Activated gamma-delta T cell treated with anti-CD3 and anti-CD28 coated beads, Interleukin-2, amount 50 U/mL, for 16 hours (primary cell): ENCODE measurements around the gene XYLT1.

ENCODE experiments used
- DNase-seq: peaks from one replicate; pipeline ENCODE4 v3.0.0-alpha.2; 2020; ENCODE audit warnings: low read depth

Gene XYLT1

DNA sequence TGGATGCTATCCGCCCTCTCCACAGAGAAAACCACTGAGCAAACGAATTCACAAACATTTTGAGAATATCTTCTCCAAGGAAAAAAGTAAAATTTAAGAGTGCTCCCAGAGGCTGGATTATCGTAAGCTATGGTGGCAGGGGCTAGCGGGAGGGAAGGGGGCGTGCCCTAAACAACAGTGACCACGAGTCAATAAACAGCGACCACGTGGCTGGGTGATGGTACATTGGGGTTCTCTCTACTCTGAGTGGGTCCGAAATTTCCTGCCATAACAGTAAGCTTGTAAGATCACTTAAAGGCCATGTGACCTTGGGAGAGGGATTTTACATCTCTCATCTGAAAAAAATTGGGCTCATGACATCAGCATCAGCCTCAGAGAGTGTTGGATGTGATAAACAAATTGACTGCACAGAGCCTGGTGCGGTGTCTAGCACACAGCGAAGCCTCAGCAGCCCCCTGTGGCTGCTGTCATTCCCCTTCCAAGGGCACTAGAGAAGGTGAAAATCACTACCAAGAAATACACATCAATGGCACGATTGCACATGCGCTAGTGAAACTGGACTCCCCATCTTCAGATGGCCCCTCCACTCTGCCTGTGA lies 213.2 kb downstream of the XYLT1 start:
- DNase-seq, result no peak

GRCh38 chr16:17252701-17253100 lies 218.1 kb downstream of the XYLT1 start:
- DNase-seq, result no peak

DNA sequence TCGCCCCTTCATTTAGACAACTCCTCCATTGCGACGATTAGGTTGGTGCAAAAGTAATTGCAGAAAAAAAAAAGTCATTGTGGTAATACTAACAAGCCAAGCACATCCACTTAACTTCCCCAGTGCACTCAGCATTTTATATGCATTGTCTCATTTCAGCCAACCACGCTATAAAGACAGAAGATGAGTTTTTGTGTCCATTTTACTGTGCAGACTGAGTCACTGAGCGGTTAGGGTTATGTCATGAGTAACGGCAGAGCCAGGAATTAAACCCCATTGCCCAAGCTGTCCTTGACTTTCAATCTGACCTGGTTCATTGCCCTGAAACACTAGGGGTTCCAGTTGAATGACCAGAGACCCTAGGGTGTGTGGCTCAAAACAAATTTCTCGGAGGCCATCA lies 218.7 kb downstream of the XYLT1 start:
- no peak for DNase-seq

DNA sequence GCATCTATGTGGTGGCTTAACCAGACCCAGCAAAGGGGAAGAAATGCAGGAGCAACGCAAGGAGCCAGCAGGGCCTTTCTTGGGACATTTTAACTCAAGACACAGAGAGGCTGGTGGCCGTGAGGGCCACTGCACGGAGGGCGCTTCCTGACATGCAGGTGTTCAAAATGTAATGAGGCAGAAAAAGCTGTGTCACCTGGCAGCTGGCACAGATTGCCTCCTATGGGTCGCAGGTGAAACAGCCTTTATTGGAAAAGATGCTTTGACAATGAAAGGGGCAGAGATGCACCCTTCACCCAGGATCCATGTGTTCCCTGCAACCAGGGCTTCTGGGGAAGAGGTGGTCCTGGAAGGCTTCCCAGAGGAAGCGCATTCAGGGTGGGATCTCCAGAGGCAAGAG lies 219.3 kb downstream of the XYLT1 start:
- no peak for DNase-seq

DNA sequence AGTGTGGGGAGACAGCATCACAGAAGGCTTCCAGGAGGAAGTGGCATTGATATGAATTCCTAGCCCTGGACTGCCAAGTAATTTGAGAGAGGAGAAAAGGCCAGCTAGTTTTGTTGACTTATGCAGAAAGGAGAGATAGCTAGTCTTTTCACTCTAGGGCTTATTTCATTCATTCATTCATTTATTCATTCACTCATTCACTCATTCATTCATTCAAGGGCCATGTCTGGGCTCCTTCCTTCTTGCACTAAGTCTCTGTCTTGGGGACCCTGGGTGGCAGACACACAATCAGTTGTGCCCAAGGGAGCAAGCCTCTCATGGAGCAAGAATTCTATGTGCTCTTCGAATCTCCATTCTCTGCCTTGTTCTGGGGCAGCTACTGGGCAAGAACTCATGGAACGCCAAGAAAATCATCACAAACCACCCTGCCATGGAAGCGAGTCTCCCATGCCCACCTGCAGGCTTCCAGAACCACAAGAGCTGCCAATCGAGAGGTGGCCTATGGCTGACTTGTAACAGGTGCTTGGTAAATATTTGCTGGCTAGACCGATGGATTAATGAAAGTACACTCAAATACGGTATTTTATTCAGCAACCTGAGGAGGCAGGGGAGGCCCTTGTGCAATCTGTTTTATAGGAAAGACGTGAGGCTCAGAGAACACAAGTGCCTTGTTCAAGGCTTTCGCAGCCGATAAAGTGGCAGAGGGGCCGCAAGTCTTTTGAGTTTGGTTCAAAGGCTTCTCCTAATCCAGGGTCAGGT lies 223.6 kb downstream of the XYLT1 start:
- DNase-seq, result no peak

- no peak for DNase-seq
Measured at GRCh38 chr16:17246268-17246885, 224.4 kb downstream of the XYLT1 start.

DNA sequence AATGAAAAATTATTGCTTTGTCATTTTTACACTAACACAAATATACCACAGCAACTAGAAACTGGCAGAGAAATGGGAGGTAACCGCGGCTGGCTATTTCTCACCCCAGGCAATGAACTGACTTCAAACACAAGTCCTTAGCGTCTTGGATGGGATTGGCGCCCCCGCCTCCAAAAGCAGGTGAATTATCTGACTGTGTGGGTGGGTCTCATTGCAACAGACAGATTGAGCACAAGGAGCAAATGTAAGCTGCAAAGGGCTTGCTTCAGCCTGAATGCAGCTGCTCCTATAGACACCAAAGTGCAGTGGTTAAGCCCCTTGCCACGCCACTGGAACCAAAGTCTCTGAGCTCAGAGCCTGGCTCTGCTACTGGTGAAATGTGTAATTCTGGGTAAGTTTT lies 225.0 kb downstream of the XYLT1 start:
- no peak for DNase-seq

DNA sequence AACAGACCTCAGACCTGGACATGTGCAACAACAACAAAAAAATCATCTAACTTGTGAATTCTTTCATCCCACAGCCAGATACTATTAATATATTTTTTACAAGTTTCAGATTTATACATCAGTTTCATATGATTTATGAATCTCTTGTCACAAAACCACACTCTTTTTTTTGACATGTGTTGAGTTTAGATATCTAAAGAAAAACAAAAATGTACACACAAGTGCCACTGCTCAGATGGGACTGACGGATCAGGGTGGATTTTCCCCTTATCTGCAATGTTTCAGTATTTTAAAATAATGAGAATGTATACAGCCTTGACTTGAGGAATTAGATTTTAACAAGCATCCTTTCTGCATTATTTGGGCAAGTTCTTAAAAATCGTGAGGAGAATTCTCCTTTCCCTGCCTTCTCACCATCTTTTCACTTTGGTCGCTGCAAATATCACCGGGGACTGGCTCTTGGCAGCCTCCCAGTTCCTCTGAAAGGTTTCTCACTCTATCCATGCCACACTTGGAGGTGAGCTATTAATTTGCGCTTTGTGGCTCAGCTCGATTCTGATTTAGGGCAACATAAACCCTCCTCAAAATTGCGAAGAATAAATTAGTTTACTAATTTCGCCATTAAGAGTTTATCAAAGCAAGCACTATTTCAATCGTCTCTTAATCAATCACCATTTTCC lies 225.7 kb downstream of the XYLT1 start:
- no peak for DNase-seq

DNA sequence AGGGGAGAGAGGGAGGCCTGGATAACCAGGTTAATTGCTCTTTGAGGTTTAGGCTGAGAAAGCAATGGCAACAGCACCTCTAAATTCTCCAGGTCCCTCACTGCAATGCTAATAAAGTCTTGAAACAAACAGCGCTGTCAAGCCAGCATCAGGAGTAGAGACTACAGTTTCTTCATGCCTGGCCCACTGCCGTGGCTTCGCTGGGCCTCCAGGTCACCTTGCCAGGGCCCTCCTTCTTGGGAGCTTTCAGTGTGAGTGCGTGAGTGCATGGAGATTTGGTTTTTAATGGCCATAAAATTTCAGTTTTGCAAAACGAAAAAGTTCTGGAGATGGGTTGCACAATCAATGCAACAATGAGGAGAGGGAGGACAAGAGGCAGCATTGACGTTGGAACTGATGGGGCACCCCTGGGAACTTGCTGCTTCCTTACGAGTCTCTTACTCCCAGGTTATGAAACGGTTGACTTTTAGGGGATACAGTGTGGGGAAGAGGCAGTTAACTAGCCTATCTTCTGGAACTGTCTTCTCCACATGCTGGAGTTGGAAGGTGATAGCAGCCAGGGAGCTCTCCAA lies 229.4 kb downstream of the XYLT1 start:
- no peak for DNase-seq

DNA sequence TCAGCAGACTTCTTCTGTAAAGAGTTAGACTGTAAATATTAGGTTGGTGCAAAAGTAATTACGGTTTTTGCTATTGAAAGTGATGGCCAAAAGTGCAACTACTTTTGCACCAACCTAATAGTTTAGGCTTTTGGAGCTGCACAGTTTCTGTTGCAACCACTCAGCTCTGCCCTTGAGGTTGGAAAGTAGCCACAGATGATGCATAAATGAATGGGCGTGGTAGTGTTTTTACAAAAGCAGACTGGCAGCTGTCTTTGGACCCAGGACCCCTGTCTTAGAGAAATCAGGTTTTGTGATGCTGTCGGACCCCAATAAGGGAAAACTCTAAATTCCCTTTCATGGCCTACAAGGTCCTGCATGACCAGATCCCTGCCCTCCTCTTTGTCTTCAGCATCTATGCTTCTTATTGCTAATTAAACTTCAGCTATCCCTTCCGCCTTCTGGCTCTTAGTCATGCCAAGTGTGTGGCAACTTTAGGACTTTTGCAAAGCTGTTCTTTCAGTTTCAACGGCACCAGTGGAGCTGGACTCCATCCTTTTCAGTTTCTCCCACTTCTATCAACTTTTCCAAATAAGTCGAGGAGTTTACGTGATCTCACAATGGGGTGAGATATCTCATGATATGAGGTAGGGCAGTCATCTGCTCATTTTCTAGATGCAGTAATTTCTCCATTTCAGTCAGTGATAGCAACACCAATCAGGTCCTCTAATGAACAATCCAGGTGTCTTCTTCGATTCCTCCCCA lies 232.3 kb downstream of the XYLT1 start:
- DNase-seq, result no peak

- no peak for DNase-seq
Measured at GRCh38 chr16:17237350-17237944, 233.3 kb downstream of the XYLT1 start.

DNA sequence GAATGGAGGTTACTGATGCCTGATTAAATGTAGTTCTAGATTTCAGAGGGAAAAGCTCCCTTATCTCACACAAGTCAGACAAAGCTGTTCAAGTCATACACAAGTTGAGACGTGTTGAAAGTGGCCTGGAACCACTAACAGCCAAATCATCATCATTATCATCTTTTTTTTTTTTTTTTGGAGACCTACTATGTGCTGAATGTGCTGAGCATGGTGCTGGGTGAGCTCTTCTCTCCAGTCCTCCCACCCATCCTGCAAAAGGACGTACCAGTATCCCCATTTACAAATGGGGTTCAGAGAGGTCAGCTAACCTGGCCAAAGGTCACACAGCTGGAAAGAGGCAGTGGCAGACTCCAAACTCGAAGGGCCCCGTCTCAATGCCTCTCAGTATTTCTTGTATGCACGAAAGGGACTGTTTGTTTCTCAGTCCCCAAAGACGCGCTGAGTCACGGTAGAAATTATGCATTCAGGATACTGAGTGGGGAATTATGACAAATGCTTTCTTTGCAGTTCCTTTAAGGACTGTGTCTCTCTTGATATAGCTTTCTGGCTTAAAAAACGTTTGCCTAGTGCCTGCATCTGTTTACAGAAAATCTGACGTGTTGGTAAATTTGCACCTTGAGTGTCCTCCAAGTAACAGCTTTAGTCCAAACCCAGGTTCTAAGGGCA lies 235.5 kb downstream of the XYLT1 start:
- no peak for DNase-seq

GRCh38 chr16:17233318-17234002 lies 237.3 kb downstream of the XYLT1 start:
- no peak for DNase-seq

- DNase-seq, result no peak
Measured at GRCh38 chr16:17232487-17232886, 238.3 kb downstream of the XYLT1 start.

- DNase-seq, result no peak
Measured at GRCh38 chr16:17231972-17232371, 238.8 kb downstream of the XYLT1 start.

- no peak for DNase-seq
Measured at GRCh38 chr16:17230932-17231581, 239.7 kb downstream of the XYLT1 start.

DNA sequence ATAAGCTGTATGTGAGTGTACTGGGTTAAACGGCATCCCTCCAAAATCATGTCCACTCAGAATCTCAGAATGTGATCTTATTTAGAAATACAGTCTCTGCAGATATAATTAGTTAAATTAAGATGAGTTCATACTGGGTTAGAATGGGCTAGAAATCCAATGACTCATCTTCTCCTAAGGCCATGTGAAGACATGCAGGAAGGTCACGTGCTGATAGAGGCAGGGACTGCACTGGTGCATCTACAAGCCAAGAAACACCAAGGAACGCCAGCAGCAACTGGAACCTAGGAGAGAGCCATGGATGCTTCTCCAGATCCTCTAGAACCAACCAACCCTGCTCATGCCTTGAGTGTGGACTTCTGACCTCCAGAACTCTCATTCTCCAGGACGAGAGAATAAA lies 241.0 kb downstream of the XYLT1 start:
- no peak for DNase-seq

GRCh38 chr16:17229131-17229530 lies 241.6 kb downstream of the XYLT1 start:
- DNase-seq, result no peak

DNA sequence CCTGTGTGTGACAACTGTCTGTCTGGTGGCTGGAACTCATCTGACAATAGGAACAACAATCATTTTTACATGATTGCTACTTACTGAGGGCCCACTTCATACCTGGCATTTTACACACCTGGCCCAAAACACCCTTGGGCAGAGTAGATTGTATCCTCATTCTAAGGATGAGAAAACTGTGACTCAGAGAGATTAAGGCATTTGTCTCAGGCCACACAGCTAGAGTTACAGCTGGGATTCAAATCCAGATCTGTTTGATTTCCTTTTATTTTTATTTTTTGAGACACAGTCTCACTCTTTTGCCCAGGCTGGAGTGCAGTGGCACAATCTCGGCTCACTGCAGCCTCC lies 242.1 kb downstream of the XYLT1 start:
- no peak for DNase-seq
